Medulla oblongata (tissue), 1 donor: ENCODE results near the gene GALNT11.

Experiments
- DNase-seq: peaks from one replicate; pipeline ENCODE4 v3.0.0-alpha.2; 2015; ENCODE audit errors: extremely low spot score

The GALNT11 gene

DNA sequence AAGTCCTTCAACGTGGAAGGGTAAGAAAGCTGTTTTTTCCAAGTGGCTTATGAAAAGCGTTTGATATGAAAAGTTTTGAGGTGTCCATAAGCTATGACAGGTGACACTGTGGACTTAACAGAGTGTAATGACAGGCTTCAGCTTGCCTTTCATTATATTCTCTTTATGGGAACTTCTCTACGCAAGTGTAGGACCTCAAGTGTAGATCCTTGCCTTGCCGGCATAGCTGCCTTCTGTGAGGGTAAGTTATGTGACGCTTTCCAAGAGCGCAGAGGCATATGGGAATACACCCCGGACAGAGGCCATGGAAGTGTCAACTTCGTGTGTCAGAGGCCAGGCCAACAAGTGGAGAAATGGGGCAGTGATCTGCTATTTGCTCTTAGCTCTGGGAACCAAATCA is 91.9 kb downstream of the GALNT11 start:
- no peak for DNase-seq

DNA sequence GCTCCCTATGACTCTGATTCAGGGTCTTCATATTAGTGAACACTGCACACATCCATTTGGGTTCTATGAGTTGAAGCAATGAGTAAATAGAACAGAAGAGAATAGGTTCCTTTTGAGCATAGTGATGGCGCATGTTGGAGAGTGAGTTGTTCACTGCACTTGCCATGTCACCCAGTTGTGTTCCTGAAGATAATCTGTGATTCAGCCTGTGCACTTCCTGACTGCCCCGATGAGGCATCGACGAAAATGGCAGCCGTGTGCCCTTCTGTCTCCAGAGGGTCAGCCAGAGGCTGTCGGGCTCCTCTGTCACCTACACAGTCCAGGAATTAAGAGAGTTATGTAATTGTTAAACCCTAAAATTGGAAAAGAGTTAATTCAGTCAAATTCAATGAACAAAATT is 94.7 kb downstream of the GALNT11 start:
- DNase-seq: no peak

DNA sequence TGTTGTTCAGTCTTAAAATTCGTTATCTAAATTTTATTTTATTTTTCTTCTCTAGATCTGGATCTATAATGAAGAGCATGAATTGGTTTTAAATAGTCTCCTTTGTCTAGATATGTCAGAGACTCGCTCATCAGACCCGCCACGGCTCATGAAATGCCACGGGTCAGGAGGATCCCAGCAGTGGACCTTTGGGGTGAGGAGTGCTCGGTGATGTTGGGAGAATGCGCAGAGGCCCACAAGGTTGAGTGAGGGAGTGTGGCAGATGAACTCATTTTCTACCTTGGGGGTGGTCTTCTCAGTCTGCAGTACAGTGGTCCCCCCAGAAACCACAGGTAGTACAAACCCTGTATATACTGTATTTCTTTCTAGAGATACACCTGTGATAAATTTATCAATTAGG is 95.3 kb downstream of the GALNT11 start:
- DNase-seq: no peak

DNA sequence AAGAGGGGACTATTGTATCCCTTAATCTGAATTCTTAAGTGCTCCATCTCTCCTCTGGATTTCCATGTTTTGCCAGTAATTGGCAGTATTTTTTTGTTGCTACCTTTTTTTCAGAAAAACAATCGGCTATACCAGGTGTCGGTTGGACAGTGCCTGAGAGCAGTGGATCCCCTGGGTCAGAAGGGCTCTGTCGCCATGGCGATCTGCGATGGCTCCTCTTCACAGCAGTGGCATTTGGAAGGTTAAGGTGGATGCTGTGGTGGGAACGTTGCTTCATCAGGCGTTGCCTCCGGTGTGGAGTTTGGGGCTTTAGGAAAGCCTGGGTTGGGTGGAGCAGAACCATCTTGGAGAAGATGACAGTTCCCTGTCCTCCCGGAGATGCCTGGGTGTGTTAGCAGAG is 96.0 kb downstream of the GALNT11 start:
- no peak for DNase-seq

DNA sequence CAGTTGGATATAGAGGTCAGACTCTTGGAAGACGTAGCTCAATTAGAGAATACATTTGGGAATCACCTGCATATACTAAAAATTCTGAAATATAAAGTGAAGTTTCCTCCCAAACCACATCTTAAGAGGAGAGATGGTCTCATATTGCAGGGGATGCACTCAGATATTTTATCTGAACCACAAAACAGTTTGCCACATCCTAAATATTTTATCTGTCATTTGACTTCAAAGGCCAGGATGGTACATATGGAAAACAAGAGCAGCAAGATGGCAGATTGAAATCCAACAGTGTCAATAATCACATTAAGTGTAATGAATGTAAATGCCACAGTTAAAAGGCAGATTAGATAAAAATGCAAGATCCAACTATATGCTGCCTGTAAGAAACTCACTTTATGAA is 97.1 kb downstream of the GALNT11 start:
- no peak for DNase-seq

DNA sequence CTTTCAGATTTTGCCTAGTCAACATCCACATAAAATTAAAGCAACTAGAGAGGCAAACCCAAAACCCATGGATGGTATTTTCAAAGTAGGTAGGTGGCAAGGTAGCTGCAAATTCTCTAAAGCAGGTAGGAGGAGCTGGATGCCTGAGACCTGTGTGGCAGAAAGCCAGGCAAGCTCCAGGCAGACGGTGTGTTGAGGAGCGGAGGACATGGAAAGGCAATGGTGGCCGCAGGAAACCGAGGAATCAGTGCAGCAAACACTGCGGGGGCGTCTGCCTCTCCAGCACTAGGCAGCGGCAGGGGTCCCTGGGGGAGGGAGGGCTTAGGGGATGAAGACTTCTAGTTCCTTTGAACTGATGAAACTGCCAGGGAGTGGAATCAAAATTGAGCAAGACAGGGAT is 101.3 kb downstream of the GALNT11 start:
- DNase-seq: no peak

DNA sequence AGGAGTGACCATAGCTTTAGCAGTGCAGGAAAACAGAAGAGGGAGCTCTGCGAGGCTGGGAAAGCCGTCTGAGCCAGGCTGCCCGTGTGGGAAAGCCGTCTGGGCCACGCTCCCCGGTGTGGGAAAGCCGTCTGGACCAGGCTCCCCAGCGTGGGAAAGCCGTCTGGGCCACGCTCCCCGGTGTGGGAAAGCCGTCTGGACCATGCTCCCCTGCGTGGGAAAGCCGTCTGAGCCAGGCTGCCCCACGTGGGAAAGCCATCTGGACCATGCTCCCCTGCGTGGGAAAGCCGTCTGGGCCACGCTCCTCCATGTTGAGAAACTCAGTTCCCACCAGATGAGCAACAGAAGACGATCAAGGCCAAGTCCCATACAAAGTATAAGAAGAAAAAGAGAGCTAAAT is 101.8 kb downstream of the GALNT11 start:
- no peak for DNase-seq

DNA sequence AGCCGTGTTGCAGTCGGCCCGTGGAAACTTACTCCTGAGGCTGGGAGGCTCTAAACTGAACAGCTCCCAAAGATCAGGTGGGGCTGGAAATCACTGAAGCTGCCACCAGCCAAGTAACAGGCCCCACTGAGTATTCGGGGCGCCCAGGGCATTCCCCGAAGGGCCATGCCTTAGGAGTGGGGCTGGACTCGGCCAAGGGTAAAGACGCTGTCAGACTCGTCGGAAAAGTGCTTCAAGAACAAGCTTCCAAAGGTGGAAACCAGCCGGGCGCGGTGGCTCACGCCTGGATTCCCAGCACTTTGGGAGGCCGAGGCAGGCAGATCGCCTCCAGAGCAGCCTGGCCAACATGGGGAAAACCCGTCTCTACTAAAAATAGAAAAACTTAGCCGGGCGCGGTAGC is 102.8 kb downstream of the GALNT11 start:
- DNase-seq: no peak

DNA sequence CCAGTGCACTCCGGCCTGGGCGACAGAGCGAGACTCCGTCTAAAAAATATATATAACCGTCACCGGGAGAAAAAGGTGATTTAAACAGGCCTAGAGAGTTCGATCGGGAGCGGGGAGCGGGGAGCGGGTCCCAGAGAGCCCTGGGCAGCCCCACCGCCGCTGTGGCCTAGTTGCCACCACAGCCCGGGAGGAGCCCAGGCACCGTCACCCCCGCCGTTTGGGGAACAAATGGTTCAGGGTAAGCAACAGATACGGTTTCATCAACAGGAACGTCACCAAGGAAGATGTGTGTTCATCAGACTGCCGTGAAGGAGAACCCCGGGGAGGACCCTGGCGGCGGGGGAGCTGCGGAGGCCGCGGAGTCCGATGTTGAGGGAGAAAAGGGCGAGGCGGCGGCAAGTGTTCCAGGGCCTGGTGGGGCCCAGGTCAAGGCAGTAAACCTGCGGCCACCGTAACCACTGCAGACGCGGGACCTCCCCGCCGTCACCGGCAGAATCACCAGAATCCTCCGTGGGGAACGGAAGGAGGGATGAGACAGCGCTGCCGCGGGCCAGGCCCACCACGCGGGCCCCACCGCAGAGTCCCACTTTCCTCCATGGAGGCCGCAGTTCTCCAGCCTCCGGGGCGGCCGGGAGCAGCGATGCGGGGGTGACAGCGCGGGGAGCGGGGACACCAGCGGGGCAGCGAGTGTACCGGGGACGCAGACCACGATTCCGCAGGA is 103.4 kb downstream of the GALNT11 start:
- no peak for DNase-seq

DNA sequence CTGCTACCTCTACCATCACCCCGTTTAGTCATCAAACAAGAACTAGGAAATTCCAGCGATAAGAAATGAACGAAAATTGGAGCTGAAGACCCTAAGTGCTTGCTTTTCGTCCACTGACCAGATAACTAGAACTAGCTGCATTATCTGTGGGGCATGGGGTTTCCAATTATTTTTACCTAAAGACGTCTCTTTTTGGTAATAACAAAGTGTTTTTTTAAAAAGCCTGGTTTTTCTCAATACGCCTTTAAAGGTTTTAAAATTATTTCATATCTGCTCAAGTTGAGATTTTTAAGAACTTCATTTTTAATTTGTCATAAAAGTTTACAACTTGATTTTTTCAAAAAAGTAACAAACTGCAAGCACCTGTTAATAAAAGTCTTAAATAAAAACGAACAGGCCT is 104.2 kb downstream of the GALNT11 start:
- DNase-seq: no peak

DNA sequence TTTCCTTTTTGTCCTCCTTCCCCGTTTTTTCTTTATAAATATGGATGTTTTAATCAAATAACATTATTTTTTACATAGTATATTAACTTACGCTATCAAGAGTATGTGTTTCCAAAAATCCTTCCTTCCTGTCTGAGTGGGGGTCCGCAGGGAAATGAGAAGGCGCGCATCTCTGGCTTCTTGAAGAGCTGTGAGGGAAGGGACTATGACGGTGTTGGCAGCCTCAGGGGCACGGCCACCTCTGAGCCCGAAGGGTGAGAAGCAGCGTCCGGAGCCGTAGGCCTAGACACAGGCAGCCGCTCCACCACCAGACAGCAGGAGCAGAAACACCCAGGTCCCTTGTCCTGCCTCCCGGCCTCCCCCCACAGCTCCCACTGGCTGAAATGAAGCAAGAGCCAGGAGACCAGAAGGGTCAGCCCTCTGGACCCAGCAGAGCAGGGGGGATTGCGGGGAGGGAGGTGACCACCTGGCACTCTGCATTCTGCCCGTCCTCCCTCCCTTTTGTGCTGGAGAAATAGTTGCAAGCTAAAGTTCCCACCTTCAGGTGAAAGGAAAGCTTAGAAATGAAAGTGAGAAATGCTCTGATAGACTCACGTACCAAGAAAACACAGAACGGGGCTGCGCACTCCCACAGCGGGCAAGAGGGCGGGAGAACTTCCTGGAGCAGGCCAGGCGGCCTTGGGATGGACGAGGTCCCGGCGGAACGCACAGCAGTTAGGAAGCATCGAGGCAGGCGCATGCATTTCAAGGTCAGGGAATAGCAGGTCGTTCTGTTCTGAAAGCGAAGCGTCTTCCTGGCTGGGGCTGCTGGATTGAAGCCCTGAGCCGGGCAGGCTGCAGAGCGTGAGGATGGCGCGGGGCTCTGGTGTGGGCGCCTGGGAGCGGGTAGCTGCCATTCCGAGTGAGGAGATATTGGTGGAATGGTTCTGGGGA is 105.5 kb downstream of the GALNT11 start:
- no peak for DNase-seq

DNA sequence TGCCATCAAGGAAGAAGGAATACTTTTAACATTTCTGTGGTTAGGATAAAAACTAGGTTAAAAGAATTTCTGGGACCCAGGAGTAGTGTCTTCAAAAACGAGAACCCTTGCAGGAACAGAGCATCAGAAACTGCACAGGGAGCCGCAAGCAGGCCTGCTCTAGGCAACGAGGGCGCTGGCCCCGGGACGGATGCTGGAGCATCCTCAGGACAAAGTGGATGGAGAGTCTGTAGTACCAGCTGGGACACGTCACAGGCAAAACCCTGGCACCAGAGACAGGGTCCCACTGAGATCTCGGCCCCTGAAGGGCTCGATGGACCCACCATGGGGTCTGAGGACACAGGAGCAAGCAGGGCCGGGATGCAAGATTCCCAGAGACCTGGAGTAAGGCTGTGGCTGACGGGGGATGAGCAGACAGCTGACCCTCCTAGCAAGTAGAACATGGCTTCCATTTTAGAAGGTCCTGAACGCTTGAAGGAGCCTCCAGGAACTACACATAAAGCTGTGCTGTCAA is 106.6 kb downstream of the GALNT11 start:
- DNase-seq: no peak

DNA sequence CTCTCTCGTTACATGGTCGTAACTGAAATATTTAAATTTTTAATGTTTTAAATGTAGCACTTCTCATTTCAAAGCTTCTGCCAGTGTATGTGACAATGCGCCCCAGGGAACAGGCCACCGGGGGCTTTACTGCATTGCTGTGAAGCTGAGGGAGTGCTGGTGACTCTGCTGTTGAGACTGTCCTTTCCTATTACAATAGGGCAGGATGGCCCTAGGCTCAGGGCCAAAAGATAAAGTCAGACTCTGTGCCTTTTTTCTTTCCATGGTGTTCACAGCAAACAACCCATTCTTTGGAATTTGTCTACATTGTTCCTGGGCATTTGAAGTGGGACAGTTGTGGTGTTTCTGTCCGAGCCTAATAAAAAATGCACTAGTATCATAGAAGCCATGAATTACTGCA is 107.3 kb downstream of the GALNT11 start:
- no peak for DNase-seq

DNA sequence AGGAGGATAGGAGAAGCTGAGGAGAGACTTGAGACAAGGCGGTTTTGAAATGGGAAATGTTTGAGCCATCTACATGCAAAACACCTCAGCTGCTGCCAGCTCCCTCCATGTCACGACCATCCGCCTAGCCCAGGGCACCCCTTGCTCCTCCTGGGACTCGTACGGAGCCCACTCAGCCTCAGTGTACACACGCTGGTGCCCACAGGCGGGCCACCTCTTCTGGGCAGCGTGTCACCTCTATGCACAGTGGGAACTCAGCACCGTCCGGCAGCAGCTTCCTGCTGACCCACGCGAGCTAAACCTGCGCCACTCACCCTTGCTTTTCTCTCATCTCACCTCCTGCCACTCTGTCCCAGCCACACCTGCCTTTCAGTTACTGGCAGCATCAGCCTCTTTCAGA is 108.3 kb downstream of the GALNT11 start:
- no peak for DNase-seq

DNA sequence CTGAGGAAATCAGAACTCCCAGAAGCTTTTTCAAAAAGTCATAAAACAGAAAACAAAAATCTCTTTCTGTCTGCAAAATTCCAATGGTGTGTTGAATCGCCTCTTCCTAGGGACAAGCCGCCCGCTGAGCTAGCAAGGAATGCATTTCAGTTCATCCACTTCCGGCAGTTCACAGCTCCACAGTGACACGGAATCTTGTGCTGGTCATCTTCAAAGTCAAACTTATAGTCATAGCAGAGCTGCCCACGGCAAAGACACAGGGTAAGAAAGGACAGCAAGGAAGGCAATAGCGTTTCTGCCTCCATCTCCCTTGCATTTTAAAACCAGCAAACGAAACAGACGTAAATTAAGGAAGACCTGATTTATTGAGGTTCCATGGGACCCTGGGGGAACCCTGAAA is 111.2 kb downstream of the GALNT11 start:
- DNase-seq: peak; percentile 51

DNA sequence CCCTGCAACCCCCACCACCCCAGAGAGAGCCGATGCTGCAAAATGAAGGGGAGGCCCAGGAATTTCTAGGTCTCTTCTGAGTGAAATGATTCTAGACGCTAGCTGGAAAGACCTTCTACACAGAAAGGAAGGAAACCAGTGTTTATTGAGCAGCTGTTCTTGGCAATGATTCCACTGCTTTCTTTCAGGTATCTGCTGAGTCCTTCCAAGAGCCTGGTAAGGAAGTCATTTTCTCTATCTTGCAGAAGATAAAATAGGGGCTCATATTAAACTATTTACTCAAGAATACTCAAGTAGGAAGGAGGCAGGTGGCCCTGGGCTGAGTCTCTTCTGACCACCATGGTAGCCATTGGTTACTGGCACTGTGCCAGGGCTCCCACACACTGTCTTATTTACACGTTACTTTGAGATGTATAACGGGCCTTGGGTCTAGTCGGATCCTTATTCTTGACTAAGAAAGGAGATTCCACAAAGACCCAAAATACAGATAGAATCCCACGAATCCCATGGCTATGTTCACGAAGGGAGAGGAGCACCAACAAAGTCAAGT is 112.1 kb downstream of the GALNT11 start:
- no peak for DNase-seq

DNA sequence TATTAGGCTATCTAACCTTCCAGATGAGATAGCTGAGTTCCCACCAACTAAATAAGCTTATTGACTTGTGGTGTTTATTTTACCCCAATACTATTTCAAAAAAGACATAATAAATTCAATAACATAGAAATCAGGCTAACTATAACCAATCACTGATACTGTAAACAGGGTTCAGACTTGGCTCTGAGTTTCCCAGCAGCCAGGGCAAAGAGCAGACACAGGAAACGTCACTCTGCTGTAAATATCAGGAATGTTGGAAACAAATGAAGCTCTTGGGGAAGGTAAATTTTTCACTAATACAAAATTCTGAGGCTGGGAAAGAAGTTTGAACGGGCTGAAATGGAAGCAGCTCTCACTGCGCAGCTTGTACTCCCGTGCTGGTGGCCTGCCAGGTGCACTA is 114.6 kb downstream of the GALNT11 start:
- DNase-seq: no peak

DNA sequence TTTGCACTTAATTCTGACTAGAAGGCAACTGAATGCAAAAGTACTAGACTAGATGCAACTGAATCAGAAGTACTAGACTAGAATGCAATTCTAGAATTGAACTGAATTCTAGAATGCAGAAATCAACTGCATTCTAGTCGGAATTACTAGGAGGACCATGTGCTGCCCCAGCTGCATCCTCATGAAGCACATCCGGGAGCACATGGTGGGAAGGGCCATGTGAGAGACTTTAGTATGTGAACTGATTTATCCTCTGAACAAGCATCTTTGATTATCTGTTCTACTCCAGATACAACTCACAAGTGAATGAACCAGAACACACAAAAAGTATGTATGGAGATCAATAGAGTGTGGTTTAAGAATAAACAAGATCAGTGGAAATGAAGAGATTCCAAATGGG is 115.1 kb downstream of the GALNT11 start:
- no peak for DNase-seq

DNA sequence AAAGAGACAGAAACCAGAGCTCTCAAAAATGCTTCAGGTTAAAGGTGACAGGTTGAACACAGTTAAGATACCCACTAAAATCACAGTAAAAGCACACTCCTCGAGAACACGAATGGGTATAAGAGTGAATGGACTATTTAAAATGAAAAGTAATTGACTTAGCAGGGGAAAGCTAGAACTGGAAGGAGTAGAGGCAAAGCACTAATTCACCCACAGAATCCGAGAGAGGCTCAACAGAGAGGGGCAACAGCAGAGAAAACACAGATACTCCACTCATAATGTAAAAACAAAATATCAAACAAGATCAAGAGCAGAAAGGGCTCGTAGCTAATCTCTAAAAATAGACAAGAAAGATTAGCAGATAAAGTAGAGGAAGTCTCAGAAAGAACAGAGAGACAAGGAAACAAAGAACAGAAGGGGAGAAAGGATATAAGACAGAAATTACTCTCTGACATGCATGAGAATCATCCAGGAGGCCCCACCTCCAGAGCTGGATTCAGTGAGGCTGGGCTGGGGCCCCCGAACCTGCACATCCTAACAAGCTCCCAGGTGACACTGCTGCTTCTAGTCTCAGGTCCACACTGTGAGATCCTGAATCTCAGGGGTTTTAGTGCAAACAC is 117.6 kb downstream of the GALNT11 start:
- DNase-seq: no peak

DNA sequence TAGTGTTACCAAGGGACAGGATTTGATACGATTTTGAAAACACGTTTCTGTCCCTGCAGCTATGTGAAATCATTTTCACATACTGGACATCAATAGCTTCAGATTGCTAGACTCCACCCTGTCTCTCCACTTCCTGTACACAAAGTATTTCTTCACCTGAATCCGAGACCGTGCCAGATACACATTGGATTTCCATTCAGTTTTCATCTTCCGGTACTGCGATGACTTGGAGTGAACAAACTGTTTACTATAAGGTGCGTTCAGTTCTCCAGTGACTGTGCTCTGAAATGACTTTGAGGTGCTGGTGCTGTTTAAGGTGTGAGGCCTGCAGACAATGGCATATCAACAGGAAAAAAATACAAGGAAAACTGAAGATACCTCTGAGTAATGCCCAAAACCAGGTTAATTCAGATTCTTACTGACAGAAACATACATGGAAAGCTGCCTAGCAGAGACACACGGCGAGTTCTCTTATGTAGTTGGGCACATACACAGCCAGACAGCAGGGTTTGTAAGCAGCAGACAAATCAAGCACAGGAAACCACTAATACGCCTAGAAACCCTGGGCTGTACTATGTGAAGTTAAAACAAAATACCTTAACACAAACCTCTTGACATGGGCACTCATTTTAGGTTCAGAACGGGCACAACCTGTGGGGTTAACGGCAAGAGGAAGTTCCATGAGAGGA is 119.2 kb downstream of the GALNT11 start:
- no peak for DNase-seq

DNA sequence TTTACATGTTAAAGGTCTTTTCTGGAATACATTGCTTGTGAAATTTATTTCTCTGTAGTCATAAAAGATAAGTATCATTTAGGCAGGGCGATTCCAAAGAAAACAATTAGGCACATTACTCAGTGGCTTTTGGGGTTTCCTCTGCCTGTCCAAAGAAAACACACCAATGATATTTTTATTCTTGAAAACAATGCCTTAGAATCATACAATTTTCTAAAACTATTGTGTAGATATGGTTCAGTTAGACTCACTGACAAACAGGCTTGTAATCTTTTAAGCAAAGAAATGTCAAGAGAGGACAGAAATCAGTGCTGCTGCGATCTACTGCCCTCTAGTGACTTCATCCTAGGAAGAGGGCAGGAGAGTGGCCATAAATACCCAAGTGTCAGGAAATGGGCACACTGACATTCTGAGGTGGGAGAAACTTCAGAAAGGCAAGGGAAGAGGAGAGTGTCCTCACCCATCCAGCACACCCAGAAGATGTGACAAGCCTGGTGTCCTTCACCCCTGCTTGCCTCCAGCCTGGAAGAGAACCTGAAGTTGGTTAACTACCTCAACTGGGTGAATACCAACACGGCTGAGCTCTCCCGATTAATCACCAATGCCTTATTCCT is 120.5 kb downstream of the GALNT11 start:
- DNase-seq: peak; percentile 53
